ENCODE results near the gene RHPN2. TPM values are rescaled to one million over a fixed set of nuclear protein-coding genes. Genes with fewer than 3 reads are reported as not detected.

RHPN2 gene
- total and polyA plus RNA-seq, 2 of the 13 experiments (the other 11 are each of a cell fraction or from before 2014, with no cell fraction given) = 20.3 to 48.0 TPM

DNA sequence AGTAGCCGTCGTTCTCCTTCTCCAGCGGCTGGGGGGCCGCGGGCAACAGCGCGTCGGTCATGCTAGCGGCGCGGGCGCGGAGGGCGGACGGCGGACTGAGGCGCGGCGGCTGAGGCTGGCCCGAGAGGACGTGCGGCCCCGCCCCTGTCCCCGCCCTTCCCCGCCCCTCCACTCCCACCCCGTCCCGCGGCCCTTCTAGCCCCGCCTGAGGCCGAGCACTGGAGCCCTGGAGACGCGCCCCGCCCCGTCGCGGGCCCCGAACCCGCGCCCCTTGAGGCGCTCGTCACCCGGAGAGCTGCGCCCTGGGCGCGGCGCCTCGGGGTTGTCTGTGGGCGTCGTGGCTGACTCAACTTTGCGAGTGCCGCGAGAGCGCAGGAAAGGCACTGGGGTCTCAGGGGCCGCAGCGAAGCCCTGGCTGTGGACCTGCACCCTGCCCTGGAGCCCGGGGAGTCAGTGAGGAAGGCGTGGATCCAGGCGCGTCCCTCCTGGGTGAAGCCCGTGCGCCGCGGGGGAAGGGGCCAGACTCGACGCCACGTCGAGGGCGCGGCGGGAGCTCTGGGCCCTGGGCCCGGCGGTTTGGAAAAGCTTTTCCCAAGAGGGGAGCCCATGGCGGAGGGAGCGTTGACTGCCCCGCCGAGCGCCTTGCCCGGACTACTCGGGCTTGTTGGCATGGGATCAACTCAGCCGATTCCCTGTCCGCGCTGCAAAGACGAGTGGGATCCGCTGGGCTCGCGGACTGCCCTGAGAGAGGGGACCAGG, at the start of gene RHPN2 (continued):
- TF ChIP-seq NR2C2 (CRISPR knock-in tag; IDR thresholded peaks at IDR 0.05; ENCODE audit: borderline replicate concordance) (no peak), ZNF800 (CRISPR knock-in tag; IDR thresholded peaks at IDR 0.05) (peak; percentile 93), ZNF772 (CRISPR knock-in tag; IDR thresholded peaks at IDR 0.05) (no peak), ZNF354B (CRISPR knock-in tag; IDR thresholded peaks at IDR 0.05) (no peak), ZNF7 (CRISPR knock-in tag; IDR thresholded peaks at IDR 0.05) (0 out of 2 replicates have a peak, but pooled peaks have one; percentile 9), SIN3A (IDR thresholded peaks at IDR 0.05; ENCODE audit: borderline replicate concordance, low read depth, low read length) (0 out of 2 replicates have a peak, but pooled peaks have one; percentile 14), MEIS1 (CRISPR knock-in tag; IDR thresholded peaks at IDR 0.05; ENCODE audit: borderline replicate concordance) (no peak), CCDC6 (CRISPR knock-in tag; IDR thresholded peaks at IDR 0.05) (no peak), ZMAT3 (CRISPR knock-in tag; conservative IDR thresholded peaks at IDR 0.05) (no peak), ZNF788 (CRISPR knock-in tag; IDR thresholded peaks at IDR 0.05; ENCODE audit: borderline replicate concordance) (no peak), SKI (IDR thresholded peaks at IDR 0.05; ENCODE audit: partially characterized antibody) (peak; percentile 32), BRF2 (CRISPR knock-in tag; IDR thresholded peaks at IDR 0.05) (no peak), KDM5B (CRISPR knock-in tag; IDR thresholded peaks at IDR 0.05; ENCODE audit: borderline replicate concordance) (peak; percentile 61; the same call in 1 of the 2 replicates), KAT8 (CRISPR knock-in tag; IDR thresholded peaks at IDR 0.05) (no peak), ZNF850 (CRISPR knock-in tag; conservative IDR thresholded peaks at IDR 0.05) (no peak), HNF4A (CRISPR knock-in tag; IDR thresholded peaks at IDR 0.05) (no peak), KMT2A (CRISPR knock-in tag; IDR thresholded peaks at IDR 0.05) (no peak), BRCA1 (CRISPR knock-in tag; IDR thresholded peaks at IDR 0.05) (no peak), SNRNP70 (IDR thresholded peaks at IDR 0.05; ENCODE audit: low read depth, low read length) (no peak), SUZ12 (IDR thresholded peaks at IDR 0.05; ENCODE audit: low read depth, low read length) (no peak), ZNF34 (CRISPR knock-in tag; IDR thresholded peaks at IDR 0.05; ENCODE audit: borderline replicate concordance) (no peak)
- TF ChIP-seq, protein P1, sequence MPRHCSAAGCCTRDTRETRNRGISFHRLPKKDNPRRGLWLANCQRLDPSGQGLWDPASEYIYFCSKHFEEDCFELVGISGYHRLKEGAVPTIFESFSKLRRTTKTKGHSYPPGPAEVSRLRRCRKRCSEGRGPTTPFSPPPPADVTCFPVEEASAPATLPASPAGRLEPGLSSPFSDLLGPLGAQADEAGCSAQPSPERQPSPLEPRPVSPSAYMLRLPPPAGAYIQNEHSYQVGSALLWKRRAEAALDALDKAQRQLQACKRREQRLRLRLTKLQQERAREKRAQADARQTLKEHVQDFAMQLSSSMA (CRISPR knock-in tag; IDR thresholded peaks at IDR 0.05) = no peak
- TF ChIP-seq, protein P2, sequence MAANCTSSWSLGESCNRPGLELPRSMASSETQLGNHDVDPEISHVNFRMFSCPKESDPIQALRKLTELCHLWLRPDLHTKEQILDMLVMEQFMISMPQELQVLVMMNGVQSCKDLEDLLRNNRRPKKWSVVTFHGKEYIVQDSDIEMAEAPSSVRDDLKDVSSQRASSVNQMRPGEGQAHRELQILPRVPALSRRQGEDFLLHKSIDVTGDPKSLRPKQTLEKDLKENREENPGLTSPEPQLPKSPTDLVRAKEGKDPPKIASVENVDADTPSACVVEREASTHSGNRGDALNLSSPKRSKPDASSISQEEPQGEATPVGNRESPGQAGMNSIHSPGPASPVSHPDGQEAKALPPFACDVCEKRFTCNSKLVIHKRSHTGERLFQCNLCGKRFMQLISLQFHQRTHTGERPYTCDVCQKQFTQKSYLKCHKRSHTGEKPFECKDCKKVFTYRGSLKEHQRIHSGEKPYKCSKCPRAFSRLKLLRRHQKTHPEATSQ (CRISPR knock-in tag; IDR thresholded peaks at IDR 0.05; ENCODE audit: borderline replicate concordance) = no peak
- TF ChIP-seq, protein P3, sequence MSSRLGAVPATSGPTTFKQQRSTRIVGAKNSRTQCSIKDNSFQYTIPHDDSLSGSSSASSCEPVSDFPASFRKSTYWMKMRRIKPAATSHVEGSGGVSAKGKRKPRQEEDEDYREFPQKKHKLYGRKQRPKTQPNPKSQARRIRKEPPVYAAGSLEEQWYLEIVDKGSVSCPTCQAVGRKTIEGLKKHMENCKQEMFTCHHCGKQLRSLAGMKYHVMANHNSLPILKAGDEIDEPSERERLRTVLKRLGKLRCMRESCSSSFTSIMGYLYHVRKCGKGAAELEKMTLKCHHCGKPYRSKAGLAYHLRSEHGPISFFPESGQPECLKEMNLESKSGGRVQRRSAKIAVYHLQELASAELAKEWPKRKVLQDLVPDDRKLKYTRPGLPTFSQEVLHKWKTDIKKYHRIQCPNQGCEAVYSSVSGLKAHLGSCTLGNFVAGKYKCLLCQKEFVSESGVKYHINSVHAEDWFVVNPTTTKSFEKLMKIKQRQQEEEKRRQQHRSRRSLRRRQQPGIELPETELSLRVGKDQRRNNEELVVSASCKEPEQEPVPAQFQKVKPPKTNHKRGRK (CRISPR knock-in tag; IDR thresholded peaks at IDR 0.05) = no peak

Measured in HepG2 (cell line).